Measurements from ENCODE around the gene SAMD5.

The SAMD5 gene

GRCh38 chr6:147551976-147552375 lies 43.5 kb downstream of the SAMD5 start:
- no peaks in the 10 kb centered on the region for H3K4me1 Mint-ChIP-seq
- TF ChIP-seq CTCF (IDR thresholded peaks at IDR 0.05), result no peak
- no peak overlapping the region for H3K27ac Mint-ChIP-seq
- H3K36me3 Mint-ChIP-seq (ENCODE audit: low read depth), result no peaks in the 10 kb centered on the region
- peaks cover 7% of the 10 kb centered on the region for H3K27me3 Mint-ChIP-seq (ENCODE audit: low read depth, poor library complexity)
- DNase-seq, result no peak
- H3K4me3 Mint-ChIP-seq, result no peak overlapping the region
- H3K9me3 Mint-ChIP-seq, result peaks cover 3% of the 10 kb centered on the region

GRCh38 chr6:147553099-147553498 lies 44.6 kb downstream of the SAMD5 start:
- Mint-ChIP-seq H3K9me3 (peaks cover 9% of the 10 kb centered on the region), H3K4me3 (no peak overlapping the region), H3K4me1 (no peaks in the 10 kb centered on the region), H3K27me3 (ENCODE audit: low read depth, poor library complexity) (peaks cover 7% of the 10 kb centered on the region), H3K36me3 (ENCODE audit: low read depth) (peaks cover 5% of the 10 kb centered on the region), H3K27ac (no peak overlapping the region)
- TF ChIP-seq CTCF (IDR thresholded peaks at IDR 0.05), result no peak
- no peak for DNase-seq

- H3K27me3 Mint-ChIP-seq (ENCODE audit: low read depth, poor library complexity), result peaks cover 7% of the 10 kb centered on the region
- no peak overlapping the region for H3K4me3 Mint-ChIP-seq
- peaks cover 6% of the 10 kb centered on the region for H3K9me3 Mint-ChIP-seq
- H3K36me3 Mint-ChIP-seq (ENCODE audit: low read depth), result peaks cover 5% of the 10 kb centered on the region
- no peak overlapping the region for H3K27ac Mint-ChIP-seq
- no peaks in the 10 kb centered on the region for H3K4me1 Mint-ChIP-seq
- DNase-seq, result no peak
- no peak for TF ChIP-seq CTCF (IDR thresholded peaks at IDR 0.05)
Observed at GRCh38 chr6:147554281-147554680, 45.8 kb downstream of the SAMD5 start.

GRCh38 chr6:147559006-147559405 lies 50.5 kb downstream of the SAMD5 start:
- Mint-ChIP-seq H3K4me1 (peaks cover 10% of the 10 kb centered on the region), H3K9me3 (peaks cover 6% of the 10 kb centered on the region), H3K27ac (no peak overlapping the region), H3K27me3 (ENCODE audit: low read depth, poor library complexity) (peaks cover 4% of the 10 kb centered on the region), H3K36me3 (ENCODE audit: low read depth) (peaks cover 5% of the 10 kb centered on the region), H3K4me3 (no peak overlapping the region)
- no peak for DNase-seq
- TF ChIP-seq CTCF (IDR thresholded peaks at IDR 0.05), result no peak

- H3K4me3 Mint-ChIP-seq, result no peak overlapping the region
- no peak for TF ChIP-seq CTCF (IDR thresholded peaks at IDR 0.05)
- H3K27ac Mint-ChIP-seq, result no peak overlapping the region
- H3K36me3 Mint-ChIP-seq (ENCODE audit: low read depth), result peaks cover 5% of the 10 kb centered on the region
- peaks cover 6% of the 10 kb centered on the region for H3K9me3 Mint-ChIP-seq
- H3K4me1 Mint-ChIP-seq, result peaks cover 19% of the 10 kb centered on the region
- DNase-seq, result no peak
- H3K27me3 Mint-ChIP-seq (ENCODE audit: low read depth, poor library complexity), result no peaks in the 10 kb centered on the region
Observed at GRCh38 chr6:147560670-147561069, 52.2 kb downstream of the SAMD5 start.

GRCh38 chr6:147561726-147562125 lies 53.2 kb downstream of the SAMD5 start:
- H3K27me3 Mint-ChIP-seq (ENCODE audit: low read depth, poor library complexity), result no peaks in the 10 kb centered on the region
- H3K36me3 Mint-ChIP-seq (ENCODE audit: low read depth), result peaks cover 5% of the 10 kb centered on the region
- peaks cover 29% of the 10 kb centered on the region for H3K4me1 Mint-ChIP-seq
- no peak for DNase-seq
- no peak for TF ChIP-seq CTCF (IDR thresholded peaks at IDR 0.05)
- H3K4me3 Mint-ChIP-seq, result no peak overlapping the region
- peaks cover 6% of the 10 kb centered on the region for H3K9me3 Mint-ChIP-seq
- H3K27ac Mint-ChIP-seq, result no peak overlapping the region
